NCI-H774 (cell line): ENCODE results near the gene DDX50.
"Not testable (repeated sequence)": the region's sequence is repeated elsewhere in the genome, so short reads cannot be mapped to it uniquely, and the experiment has no call there.

ENCODE experiments used
- DNase-seq: peaks from one replicate; lab custom pipeline; 2025; lab: John Stamatoyannopoulos, UW

The DDX50 gene, protein sequence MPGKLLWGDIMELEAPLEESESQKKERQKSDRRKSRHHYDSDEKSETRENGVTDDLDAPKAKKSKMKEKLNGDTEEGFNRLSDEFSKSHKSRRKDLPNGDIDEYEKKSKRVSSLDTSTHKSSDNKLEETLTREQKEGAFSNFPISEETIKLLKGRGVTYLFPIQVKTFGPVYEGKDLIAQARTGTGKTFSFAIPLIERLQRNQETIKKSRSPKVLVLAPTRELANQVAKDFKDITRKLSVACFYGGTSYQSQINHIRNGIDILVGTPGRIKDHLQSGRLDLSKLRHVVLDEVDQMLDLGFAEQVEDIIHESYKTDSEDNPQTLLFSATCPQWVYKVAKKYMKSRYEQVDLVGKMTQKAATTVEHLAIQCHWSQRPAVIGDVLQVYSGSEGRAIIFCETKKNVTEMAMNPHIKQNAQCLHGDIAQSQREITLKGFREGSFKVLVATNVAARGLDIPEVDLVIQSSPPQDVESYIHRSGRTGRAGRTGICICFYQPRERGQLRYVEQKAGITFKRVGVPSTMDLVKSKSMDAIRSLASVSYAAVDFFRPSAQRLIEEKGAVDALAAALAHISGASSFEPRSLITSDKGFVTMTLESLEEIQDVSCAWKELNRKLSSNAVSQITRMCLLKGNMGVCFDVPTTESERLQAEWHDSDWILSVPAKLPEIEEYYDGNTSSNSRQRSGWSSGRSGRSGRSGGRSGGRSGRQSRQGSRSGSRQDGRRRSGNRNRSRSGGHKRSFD

GRCh38 chr10:68901105-68901927 lies at the start of gene DDX50:
Gene DDX50 (plus strand): TSS chr10:68901315. CDS start chr10:68901385, 70 bp downstream.
- peak; percentile 98 for DNase-seq

GRCh38 chr10:68856352-68856751 lies 44.8 kb upstream of the DDX50 start:
- DNase-seq = no peak

DNA sequence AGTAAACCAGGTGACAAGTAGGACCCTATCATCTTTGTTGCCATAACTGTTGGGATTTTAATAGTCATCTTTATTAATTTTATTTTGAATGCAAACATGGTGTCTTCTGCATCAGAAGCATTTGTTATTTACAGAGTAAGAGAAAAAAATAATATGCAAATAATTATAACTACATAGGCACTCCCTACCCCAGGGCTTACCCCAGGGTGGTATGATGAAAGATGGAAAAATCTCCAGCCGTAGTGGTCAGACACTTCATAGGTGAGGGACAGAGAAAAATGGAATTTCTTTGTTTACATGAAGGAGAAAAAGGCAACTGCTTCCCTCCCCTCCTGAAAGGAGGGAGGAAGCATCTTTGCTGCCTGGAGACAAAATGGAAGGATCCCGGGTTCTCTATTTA lies 44.1 kb upstream of the DDX50 start:
- no peak for DNase-seq

DNA sequence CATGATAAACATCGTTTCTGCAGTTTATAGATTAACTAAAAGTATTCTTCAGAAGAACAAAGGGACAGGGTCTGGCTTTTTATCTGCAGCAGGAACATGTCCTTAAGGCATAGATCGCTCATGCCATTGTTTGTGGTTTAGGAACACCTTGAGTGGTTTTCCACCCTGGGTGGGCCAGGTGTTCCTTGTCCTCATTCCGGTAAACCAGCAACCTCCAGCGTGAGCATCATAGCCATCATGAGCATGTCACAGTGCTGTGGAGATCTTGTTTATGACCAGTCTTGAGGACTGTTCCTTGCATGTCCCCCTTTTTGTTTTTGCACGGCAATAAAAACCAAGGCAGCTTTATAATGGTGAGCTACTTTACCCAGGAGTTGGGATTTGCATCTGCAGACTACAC lies 39.9 kb upstream of the DDX50 start:
- no peak for DNase-seq

GRCh38 chr10:68864611-68865010 lies 36.5 kb upstream of the DDX50 start:
- no peak for DNase-seq

DNA sequence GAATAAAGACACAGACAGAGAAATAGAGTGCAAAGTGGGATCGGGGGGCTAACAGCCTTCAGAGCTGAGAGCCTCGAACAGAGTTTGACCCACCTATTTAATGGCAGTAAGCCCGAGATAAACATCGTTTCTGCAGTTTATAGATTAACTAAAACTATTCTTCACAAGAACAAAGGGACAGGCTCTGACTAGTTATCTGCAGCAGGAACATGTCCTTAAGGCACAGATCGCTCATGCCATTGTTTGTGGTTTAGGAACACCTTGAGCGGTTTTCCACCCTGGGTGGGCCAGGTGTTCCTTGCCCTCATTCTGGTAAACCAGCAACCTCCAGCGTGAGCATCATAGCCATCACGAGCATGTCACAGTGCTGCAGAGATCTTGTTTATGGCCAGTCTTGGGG lies 32.9 kb upstream of the DDX50 start:
- not testable (repeated sequence) for DNase-seq

GRCh38 chr10:68869623-68870022 lies 31.5 kb upstream of the DDX50 start:
- DNase-seq = no peak

- DNase-seq = no peak
Observed at GRCh38 chr10:68870061-68870460, 31.1 kb upstream of the DDX50 start.

GRCh38 chr10:68870545-68871104 lies 30.5 kb upstream of the DDX50 start:
- DNase-seq = no peak

- no peak for DNase-seq
Observed at GRCh38 chr10:68871105-68871711, 29.9 kb upstream of the DDX50 start.

DNA sequence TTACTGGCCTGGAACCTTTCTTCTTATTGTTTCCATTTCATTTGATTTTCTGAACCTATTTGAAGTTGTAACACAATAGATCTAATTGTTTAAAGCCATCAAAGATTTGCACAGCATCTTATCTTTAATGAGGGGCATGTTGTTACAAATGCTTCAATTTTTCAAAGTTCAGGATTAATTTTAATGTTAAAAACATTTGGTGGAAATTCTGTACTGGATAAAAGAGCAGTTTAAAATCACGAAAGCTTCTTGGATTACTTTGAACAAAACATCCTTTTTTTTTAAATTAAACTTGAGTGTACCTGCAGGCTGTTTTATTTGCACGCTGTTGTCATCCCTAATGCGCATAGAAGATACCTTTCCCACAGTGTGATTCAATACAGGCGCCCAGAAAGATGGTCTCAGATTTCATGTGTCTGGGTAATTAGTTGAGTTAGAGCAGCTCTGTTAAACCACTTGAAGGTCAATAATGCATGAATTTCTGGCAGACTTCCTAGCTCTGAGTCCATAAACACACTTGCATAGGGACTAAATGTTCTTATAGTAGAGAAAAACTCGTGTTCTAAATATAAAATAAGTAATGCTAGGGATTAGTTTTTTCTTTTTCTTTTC lies 29.3 kb upstream of the DDX50 start:
- peak; percentile 90 for DNase-seq

- DNase-seq = peak; percentile 41
Observed at GRCh38 chr10:68876246-68877138, 24.6 kb upstream of the DDX50 start.

DNA sequence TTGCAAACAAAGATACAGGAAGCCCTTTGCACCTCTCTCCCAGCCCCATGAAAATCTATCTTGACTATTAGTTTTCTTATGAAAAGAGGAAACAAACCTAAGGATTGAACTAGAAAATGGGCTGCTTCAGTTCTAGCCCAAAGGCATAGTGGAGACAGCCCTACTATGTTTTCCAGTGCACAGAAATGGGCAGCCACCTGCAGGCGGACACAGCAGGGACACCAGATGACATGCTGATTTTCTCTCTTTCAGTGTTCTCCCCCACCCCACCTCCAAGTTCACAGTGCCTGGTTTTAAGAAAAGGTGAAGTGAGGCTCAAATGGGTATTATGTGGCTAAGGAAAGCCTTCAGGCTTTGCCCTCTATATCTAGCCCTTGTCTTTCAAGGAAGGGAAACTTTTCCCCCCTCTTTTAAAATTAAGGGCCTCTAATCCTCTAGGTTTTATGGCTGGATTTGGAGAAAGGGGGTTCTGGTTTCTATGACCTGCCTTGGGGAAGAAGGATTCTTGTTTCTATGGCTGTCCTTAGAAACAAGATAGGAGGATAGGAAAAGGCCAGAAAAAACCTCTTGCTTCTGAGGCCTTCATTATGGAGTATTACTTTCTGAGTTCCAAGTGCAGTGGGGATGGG lies 23.5 kb upstream of the DDX50 start:
- no peak for DNase-seq

DNA sequence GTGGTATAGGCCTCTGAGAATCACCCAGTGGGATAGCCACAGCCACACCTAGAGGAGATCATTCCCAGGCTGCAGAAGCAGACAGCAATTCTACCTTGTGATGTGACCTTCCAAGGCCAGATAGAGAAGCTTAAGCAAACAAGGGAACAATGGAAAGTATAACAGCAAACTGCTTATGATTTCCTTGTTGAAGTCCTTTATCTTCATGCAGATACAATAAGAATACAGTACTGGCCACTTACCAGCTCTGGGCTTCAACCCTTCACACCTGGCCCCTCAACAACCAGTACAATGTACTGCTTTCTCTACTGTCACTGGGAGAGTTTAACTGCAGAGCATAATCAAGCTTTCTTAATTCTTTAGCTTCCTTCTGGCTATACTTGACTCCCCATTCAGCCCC lies 22.6 kb upstream of the DDX50 start:
- no peak for DNase-seq

- DNase-seq = no peak
Observed at GRCh38 chr10:68879628-68880027, 21.5 kb upstream of the DDX50 start.

DNA sequence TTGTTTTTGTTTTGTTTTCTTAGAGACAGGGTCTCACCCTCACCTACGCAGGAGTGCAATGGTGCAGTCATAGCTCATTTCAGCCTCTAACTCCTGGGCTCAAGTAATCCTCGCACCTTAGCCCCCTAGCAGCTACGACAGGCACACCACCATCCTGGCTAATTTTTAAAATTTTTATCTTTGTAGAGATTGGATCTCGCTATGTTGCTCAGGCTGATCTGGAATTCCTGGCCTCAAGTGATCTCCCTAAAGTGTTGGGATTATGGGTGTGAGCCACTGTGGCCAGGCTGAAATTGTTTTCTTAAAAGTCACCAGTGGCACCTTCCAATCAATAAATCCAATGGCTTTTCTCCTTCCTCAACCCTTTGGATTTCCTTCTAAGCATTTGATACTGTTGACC lies 20.9 kb upstream of the DDX50 start:
- DNase-seq = no peak

- DNase-seq = no peak
Observed at GRCh38 chr10:68895041-68895440, 6.1 kb upstream of the DDX50 start.

GRCh38 chr10:68897336-68897741 lies 3.8 kb upstream of the DDX50 start:
- DNase-seq = no peak

DNA sequence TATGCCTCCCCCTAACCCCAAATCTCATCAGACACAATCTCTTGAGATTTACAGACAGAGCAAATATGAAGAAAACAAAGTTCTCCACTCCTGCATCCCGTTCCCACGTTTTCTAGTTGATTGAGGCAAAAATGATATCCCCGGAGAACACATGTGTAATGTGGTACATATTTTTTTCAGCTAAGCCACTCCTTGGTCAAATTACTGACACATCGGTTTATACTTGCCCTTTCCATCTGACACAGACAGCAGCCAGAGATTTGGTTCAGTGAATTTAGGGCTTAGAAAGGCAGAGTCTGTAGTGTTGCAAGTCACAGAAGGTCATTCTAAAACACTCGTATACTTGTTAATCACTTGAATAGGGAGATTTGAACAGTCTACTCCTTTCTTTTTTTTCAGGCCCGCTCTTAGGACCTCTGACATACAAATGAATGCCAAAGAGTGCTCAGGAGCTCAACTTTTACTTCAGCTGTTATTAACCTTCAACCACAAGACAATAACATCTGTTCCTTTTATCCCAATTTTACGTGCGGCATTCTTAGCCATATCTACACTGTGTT lies 1.8 kb upstream of the DDX50 start:
- DNase-seq = no peak
